GM21381 (cell line): ENCODE measurements around the gene WDR27.
A peak's percentile ranks its signal among the peaks of the same experiment; 100 is the strongest.
"Not testable (repeated sequence)": the region's sequence is repeated elsewhere in the genome, so short reads cannot be mapped to it uniquely, and the experiment has no call there.

Experiments
- ATAC-seq: cut with Tn5 transposase; IDR thresholded peaks from one replicate; pipeline ENCODE4 v1.9.1; 2021; ENCODE audit warnings: mild to moderate bottlenecking, moderate library complexity; ENCODE audit not compliant: unreplicated experiment

Gene WDR27

DNA sequence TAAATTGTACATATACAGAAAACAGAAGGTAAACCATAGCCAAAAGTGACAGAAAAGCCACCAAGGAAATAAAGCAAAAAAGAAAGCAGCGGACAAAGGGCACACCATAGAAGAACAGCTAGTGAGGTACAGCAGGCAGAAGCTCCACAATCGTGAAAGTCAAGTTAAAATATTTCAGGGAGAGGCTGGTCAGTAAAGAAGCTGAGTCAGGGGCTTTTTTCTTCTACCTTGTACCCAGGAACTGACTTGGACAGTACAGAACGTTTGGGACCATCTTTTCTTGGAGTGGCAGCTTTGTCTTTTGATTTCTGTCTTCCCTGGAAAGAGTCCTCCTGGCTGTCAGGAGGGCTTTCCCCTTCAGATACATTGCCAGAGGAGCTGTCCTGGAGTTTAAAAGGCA, 8.2 kb upstream of the WDR27 start:
- ATAC-seq, result no peak

- no peak for ATAC-seq
Observed at GRCh38 chr6:169709293-169709692, 7.5 kb upstream of the WDR27 start.

DNA sequence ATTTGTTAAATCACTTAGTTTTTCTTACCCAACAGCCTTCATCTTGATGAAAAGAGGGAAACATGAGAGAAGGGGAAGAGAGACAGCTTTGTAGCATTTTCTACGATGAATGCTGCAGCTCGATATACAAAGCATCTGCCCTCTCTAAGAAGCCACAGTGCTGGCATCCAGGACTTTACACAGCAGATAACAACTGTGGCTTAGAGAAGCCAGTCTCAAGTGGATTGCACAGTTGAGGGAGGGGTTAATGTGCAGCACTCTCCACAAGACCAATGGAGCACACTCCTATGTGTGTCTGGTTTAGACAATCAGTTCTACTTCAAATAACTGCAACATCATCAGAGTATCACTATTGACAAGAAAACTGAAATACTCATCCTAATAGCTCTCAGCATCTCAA, 5.9 kb upstream of the WDR27 start:
- ATAC-seq, result no peak

DNA sequence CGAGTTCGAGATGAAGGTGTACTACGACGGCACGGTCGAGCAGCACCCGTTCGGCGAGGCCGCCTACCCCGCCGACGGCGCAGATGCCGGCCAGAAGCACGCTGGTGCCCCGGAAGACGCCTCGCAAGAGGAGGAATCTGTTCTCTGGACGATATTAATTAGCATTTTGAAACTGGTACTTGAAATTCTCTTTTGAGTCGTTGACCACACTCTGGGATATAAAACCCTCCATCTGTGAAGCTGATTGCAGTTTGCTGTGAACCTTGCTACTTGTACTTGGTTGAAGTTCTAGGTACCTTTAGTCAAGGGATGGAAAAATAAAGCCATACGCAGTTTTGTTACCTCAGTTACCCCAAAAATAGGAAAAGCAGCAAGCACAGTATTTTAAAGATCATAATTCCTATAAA, 1.0 kb upstream of the WDR27 start:
- peak; percentile 6 for ATAC-seq

GRCh38 chr6:169701311-169701953, 397 bp downstream of the WDR27 start:
- peak; percentile 10 for ATAC-seq

DNA sequence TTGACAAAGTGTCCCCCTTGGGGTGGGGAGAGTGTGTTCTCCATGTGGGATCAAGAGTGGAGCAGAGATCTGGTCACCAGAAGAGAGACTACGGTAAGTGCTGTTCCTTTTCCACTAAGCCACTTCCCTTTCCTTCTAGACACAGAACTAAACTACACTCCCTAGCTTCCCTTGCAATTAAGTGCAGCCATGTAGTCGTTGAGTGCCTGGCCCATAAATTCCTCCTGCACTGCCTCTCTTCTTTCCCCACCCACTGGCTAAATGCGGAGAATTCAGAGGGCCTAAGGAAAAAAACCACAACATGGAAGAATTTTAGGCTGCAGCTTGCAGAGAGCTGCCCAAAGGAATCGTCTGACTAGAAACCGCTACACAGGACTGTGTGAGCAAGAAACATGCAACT, 1.5 kb downstream of the WDR27 start:
- no peak for ATAC-seq

- not testable (repeated sequence) for ATAC-seq
Observed at GRCh38 chr6:169697115-169697514, 4.7 kb downstream of the WDR27 start.

GRCh38 chr6:169695131-169695530, 6.7 kb downstream of the WDR27 start:
- ATAC-seq, result no peak

GRCh38 chr6:169692516-169692915, 9.3 kb downstream of the WDR27 start:
- ATAC-seq, result no peak

DNA sequence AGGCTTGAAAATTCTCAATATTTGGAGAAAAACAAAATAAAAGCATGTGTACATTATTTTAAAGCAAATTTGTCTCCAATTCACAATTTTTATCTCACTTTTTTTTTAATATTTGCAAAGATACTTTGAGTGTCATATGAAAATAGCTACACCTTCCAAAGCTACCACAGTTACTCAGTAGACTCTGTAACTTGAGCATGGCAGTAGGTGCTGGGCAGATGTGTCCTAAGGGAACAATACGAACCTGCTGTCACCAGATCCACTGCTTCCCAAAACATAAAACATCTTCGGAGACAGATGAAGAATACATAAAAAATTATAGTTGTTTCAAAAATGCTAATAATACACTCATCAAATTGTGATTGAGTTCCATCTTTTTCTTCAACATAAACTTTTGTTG, 10.6 kb downstream of the WDR27 start:
- no peak for ATAC-seq

- no peak for ATAC-seq
Observed at GRCh38 chr6:169689287-169689686, 12.5 kb downstream of the WDR27 start.

- ATAC-seq, result no peak
Observed at GRCh38 chr6:169685860-169686259, 16.0 kb downstream of the WDR27 start.

DNA sequence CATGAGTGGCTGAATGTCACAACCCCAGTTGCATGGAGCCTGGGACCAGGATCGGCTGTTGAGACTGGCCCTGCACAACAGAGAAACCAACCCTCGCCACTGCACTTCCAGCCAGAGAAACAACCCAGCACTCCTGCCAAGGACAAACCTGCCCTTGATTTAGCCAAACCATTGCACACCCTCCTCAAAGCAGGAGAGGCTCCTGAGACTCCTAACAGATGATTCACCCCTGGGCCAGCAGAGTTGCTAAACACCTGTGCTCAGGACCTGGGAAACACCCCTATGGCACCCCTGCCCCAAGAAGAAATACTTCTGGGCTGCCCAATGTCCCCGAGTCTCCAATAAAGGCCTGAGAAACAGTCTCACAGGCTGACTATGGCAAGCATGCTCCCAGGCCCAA, 17.8 kb downstream of the WDR27 start:
- no peak for ATAC-seq

DNA sequence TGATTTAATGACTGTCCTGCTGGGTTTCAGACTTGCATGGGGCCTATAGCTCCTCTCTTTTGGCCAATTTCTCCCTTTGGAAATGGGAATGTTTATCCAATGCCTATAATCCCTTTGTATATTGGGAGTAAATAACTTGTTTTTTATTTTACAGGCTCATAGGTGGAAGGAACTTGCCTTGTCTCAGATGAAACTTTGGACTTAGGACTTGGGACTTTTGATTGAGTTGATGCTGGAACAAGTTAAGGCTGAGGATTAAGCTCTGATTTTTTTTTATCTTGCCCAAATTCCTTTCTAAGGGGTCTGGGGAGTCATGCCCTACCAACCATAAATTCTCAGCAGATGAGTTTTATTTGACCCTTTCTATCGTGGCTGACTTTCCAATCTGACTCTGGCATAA, 23.5 kb downstream of the WDR27 start:
- ATAC-seq, result no peak

DNA sequence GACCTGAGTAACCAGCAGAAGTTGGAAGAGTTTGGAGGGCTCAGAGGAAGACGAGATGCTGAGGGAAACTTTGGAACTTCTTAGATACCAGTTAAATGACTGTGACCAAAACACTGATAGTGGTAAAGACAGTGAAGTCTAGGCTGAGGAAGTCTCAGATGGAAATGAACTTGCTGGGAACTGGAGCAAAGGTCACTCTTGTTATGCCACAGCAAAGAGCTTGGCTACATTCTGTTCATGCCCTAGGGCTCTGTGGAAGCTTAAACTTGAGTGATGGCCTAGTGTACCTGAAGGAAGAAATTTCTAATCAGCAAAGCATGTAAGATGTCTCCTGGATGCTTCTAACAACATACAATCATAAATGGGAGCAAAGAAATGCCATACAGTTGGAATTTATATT, 24.7 kb downstream of the WDR27 start:
- no peak for ATAC-seq

- no peak for ATAC-seq
Observed at GRCh38 chr6:169675011-169675410, 26.8 kb downstream of the WDR27 start.

GRCh38 chr6:169671563-169671962, 30.3 kb downstream of the WDR27 start:
- no peak for ATAC-seq

DNA sequence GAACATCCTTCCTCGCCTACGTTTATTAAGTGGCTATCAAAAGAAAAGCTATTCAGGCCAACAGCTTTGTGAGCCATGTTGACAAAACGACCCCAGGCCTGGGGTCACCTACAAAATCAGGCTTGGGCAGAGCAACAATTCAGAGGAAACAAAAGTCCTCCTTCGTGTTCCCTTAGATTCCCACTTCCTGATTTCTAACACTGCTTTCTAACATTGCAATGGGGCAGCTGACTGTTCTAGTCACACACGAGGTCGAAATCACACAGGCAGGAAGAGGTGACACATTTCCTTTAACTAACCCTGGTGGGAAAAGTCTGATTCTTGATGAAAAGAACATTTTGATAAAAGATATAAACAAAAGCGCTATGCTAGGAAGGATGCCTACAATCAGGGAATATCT, 31.9 kb downstream of the WDR27 start:
- no peak for ATAC-seq

GRCh38 chr6:169669147-169669546, 32.7 kb downstream of the WDR27 start:
- no peak for ATAC-seq

- ATAC-seq, result no peak
Observed at GRCh38 chr6:169668203-169668847, 33.5 kb downstream of the WDR27 start.

DNA sequence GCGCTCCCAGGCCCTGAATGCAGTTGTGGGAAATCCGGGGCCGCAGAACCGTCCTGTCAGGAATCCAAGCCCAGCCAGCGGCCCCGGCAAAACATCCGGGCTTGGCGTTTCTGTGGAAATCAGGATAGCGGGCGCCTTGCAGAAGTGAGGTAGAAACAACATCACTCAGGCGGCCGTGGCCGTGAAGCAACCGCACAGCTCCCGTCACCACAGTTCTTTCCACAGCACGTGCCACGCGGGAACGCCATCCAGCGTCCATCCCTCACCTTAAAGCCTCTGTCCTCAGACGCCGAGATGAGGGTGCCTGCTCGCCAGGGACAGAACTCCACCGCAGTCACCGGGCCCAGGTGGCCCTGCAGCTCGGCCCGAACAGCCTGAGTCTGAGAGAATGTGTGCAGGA, 34.1 kb downstream of the WDR27 start:
- no peak for ATAC-seq

DNA sequence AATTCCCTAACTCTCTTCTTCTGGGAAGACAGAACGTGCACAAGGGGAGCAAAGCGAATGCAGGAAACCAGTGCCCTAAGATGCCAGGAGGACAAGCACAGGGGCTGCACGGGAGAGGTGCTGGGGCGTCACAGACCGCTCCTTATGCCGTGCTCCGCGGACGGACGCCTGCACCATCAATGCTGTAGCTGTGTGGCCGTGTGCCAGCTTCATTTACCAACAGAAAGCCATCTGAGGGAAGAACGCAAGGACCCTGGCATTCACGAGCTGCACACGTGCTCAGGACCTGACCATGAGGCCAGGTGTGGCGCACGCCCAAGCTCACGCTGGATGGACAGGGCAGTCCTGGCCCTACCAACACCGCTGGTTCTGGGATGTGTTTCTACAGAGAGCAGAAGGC, 35.4 kb downstream of the WDR27 start:
- ATAC-seq, result no peak

- ATAC-seq, result no peak
Observed at GRCh38 chr6:169665289-169665688, 36.5 kb downstream of the WDR27 start.
